ENCODE measurements around the gene PCDH15. TPM values are rescaled to one million over a fixed set of nuclear protein-coding genes. Genes with fewer than 3 reads are reported as not detected.
"Not testable (repeated sequence)": the region's sequence is repeated elsewhere in the genome, so short reads cannot be mapped to it uniquely, and the experiment has no call there.

Gene PCDH15
- total and polyA plus RNA-seq, 9 of the 15 experiments (the other 6 are each of a cell fraction or from before 2014, with no cell fraction given): not detected

- no peak for TF ChIP-seq ESRRB (CRISPR knock-in tag; IDR thresholded peaks at IDR 0.05; ENCODE audit: borderline replicate concordance)
- TF ChIP-seq ZNF175 (CRISPR knock-in tag; IDR thresholded peaks at IDR 0.05; ENCODE audit: low read depth): no peak
- no peak for TF ChIP-seq ZNF707 (CRISPR knock-in tag; conservative IDR thresholded peaks at IDR 0.05)
Observed at GRCh38 chr10:54396031-54396430, 405.0 kb downstream of the PCDH15 start (continued).

- H3K4me2 ChIP-seq (ENCODE audit: insufficient read depth, low read length); FAIRE-seq; H3K36me3 ChIP-seq (ENCODE audit: control insufficient read depth, insufficient read depth, low read length); BruUV-seq (replicated peaks); in situ Hi-C loops (cut with MboI); H2AFZ ChIP-seq (ENCODE audit: low read depth, low read length); H3K79me2 ChIP-seq (ENCODE audit: control insufficient read depth, insufficient read depth, low read length); H3K4me3 ChIP-seq; H3K27ac ChIP-seq (ENCODE audit: extremely low read depth, low read depth, low read length); CTCF ChIA-PET (ENCODE audit: low intra/inter-chr PET ratio); H4K20me1 ChIP-seq (replicated peaks; ENCODE audit: control insufficient read depth, insufficient read depth, low read length); H3K9me1 ChIP-seq (ENCODE audit: control insufficient read depth, insufficient read depth, low read length); H3K27me3 ChIP-seq (ENCODE audit: control insufficient read depth in 2 of 2, insufficient read depth in 2 of 2, low read length in 2 of 2); H3K4me1 ChIP-seq (replicated peaks in 1 of 2; ENCODE audit: control insufficient read depth in 2 of 2, insufficient read depth in 2 of 2, low read length in 2 of 2); intact Hi-C loops (cut with micrococcal nuclease); POLR2A ChIA-PET; H3K9me3 ChIP-seq (replicated peaks; ENCODE audit: control insufficient read depth, insufficient read depth, low read depth, low read length); DNase-seq (ENCODE audit: extremely low read depth in 1 of 4, low spot score in 3 of 4); H3K9ac ChIP-seq (ENCODE audit: insufficient read depth in 1 of 2, low read depth in 2 of 2, low read length in 2 of 2); ATAC-seq: not testable (repeated sequence)
- 0% methylated on average over 6 of the region's 6 CpGs for WGBS (ENCODE audit: insufficient coverage, low coverage, missing lambda C conversion rate)
Observed at GRCh38 chr10:54394598-54394997, 406.4 kb downstream of the PCDH15 start.

GRCh38 chr10:54372179-54372578 is 428.9 kb downstream of the PCDH15 start:
- no peak overlapping the region for H2AFZ ChIP-seq (ENCODE audit: low read depth, low read length)
- no peaks in the 10 kb centered on the region; the same call in 1 of the 2 replicates for H3K9me3 ChIP-seq (replicated peaks; ENCODE audit: control insufficient read depth, insufficient read depth, low read depth, low read length)
- no peaks in the 10 kb centered on the region for H3K36me3 ChIP-seq (ENCODE audit: control insufficient read depth, insufficient read depth, low read length)
- 0% methylated on average over 1 of the region's 1 CpG for WGBS (ENCODE audit: insufficient coverage, low coverage, missing lambda C conversion rate)
- ChIA-PET POLR2A (no interaction called here), CTCF (ENCODE audit: low intra/inter-chr PET ratio) (no interaction called here)
- in situ Hi-C loops (cut with MboI) (no loop called here), intact Hi-C loops (cut with micrococcal nuclease) (no loop called here)
- BruUV-seq (replicated peaks): no TSS peak
- DNase-seq (ENCODE audit: extremely low read depth in 1 of 4, low spot score in 3 of 4) (no peak), ATAC-seq (no peak), FAIRE-seq (no peak)
- no peaks in the 10 kb centered on the region for H3K9me1 ChIP-seq (ENCODE audit: control insufficient read depth, insufficient read depth, low read length)
- no peaks in the 10 kb centered on the region for H3K27me3 ChIP-seq (ENCODE audit: control insufficient read depth in 2 of 2, insufficient read depth in 2 of 2, low read length in 2 of 2)
- H3K27ac ChIP-seq (ENCODE audit: extremely low read depth, low read depth, low read length): no peak overlapping the region
- no peaks in the 10 kb centered on the region for H3K79me2 ChIP-seq (ENCODE audit: control insufficient read depth, insufficient read depth, low read length)
- no peaks in the 10 kb centered on the region for H3K4me1 ChIP-seq (replicated peaks in 1 of 2; ENCODE audit: control insufficient read depth in 2 of 2, insufficient read depth in 2 of 2, low read length in 2 of 2)
- H3K9ac ChIP-seq (ENCODE audit: insufficient read depth in 1 of 2, low read depth in 2 of 2, low read length in 2 of 2): no peak overlapping the region
- no peak overlapping the region for H3K4me3 ChIP-seq
- no peaks in the 10 kb centered on the region for H4K20me1 ChIP-seq (replicated peaks; ENCODE audit: control insufficient read depth, insufficient read depth, low read length)
- H3K4me2 ChIP-seq (ENCODE audit: insufficient read depth, low read length): no peak overlapping the region
- TF ChIP-seq ZNF384 (IDR thresholded peaks at IDR 0.05; ENCODE audit: low read depth, low read length): no peak
- TF ChIP-seq MAFF (IDR thresholded peaks at IDR 0.05; ENCODE audit: low read length): no peak
- no peak for TF ChIP-seq NKRF (IDR thresholded peaks at IDR 0.05; ENCODE audit: borderline replicate concordance)
- TF ChIP-seq MLX (CRISPR knock-in tag; conservative IDR thresholded peaks at IDR 0.05): no peak
- no peak for TF ChIP-seq AFF4 (CRISPR knock-in tag; IDR thresholded peaks at IDR 0.05)

Data from K562 (cell line).